Small intestine (tissue), 7 donors: ENCODE results near the gene TMEM95. TPM values are rescaled to one million over a fixed set of nuclear protein-coding genes. Genes with fewer than 3 reads are reported as not detected.
"Not testable (repeated sequence)": the region's sequence is repeated elsewhere in the genome, so short reads cannot be mapped to it uniquely, and the experiment has no call there.

ENCODE experiments used
- DNase-seq, 2 donors: peaks; one replicate each; pipeline versions ENCODE4 v3.0.0 to v3.0.0-alpha.2; 2013
- FAIRE-seq: peaks from 2 replicates; lab custom pipeline; 2012; peaks lifted over from hg19 to GRCh38; lab: Jason Lieb, UNC
- H3K27ac ChIP-seq, 3 donors: one replicate each; pipeline ENCODE4 v1.5.1; 2013; ENCODE audit warnings: low read length in 2 of 3, mild to moderate bottlenecking in 2 of 3, control low read depth in 1 of 3, inconsistent platforms in 1 of 3, low read depth in 1 of 3, moderate library complexity in 1 of 3
- H3K27me3 ChIP-seq, 3 donors: one replicate each; pipeline ENCODE4 v1.6.1; 2013; ENCODE audit warnings: low read length in 3 of 3, inconsistent platforms in 1 of 3; ENCODE audit not compliant: control insufficient read depth in 3 of 3, insufficient read depth in 3 of 3
- H3K36me3 ChIP-seq, 3 donors: one replicate each; pipeline ENCODE4 v1.6.1; 2013; ENCODE audit warnings: low read length in 3 of 3, inconsistent platforms in 1 of 3, low read depth in 1 of 3, mild to moderate bottlenecking in 1 of 3, moderate library complexity in 1 of 3; ENCODE audit not compliant: control insufficient read depth in 3 of 3, insufficient read depth in 2 of 3
- H3K4me1 ChIP-seq, 3 donors: one replicate each; pipeline ENCODE4 v1.6.1; 2013; ENCODE audit warnings: low read length in 2 of 3, inconsistent platforms in 1 of 3, low read depth in 1 of 3, mild to moderate bottlenecking in 1 of 3, moderate library complexity in 1 of 3; ENCODE audit not compliant: control insufficient read depth in 3 of 3, insufficient read depth in 2 of 3
- H3K4me3 ChIP-seq, 3 donors: one replicate each; pipeline ENCODE4 v1.5.1; 2013; ENCODE audit warnings: low read length in 3 of 3, control low read depth in 1 of 3, inconsistent platforms in 1 of 3, low read depth in 1 of 3, mild to moderate bottlenecking in 1 of 3, moderate library complexity in 1 of 3
- H3K9me3 ChIP-seq, 2 donors: one replicate each; pipeline ENCODE4 v1.6.1; 2013; ENCODE audit warnings: low read depth in 1 of 2, low read length in 1 of 2; ENCODE audit not compliant: control insufficient read depth in 2 of 2, insufficient read depth in 1 of 2
- WGBS, 3 donors: extraction: QIAGEN DNeasy Blood & Tissue Kit; methylation state at CpG; one replicate each; pipeline ENCODE4 v1.1.7; 2013; 5-methylcytosine and 5-hydroxymethylcytosine counted together
- polyA plus RNA-seq, 4 donors: library from polyadenylated mRNA; stranded (reverse) in 3 of 4; unstranded in 1 of 4; fragments of 200-250 nt in 3 of 4; fragments of 120-200 nt in 1 of 4; gene quantifications; one replicate each; pipeline versions ENCODE4 v1.2.1 to v1.2.3, GENCODE V29; 2013
- donor health status: healthy with polysubstance abuse.
- donor health status: control.
- donor health status: control.
- donor health status: Bipolar disorder and iron deficiency.
- donor health status: healthy.

TMEM95 gene
- polyA plus RNA-seq, 4 donors, result not detected

DNA sequence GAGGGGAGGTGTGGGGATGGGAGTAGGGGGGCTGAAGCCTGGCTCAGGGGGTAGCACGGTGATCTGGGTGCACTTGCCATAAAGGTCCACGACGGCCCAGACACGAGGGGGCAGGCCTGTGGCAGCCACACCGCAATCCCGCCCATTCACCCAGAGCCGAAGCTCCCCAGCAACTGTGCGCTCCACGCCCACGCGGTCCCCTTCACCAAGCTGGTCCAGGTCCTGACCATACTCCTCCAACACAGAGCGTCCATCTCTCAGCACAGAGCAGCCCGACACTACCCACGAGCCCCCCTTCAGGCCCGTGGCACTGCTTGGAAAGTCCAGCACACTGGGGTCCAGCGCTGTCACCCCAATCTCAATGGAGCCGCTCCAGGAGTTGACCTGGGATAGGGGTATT is 27.5 kb upstream of the TMEM95 start:
- Histone ChIP-seq H3K27me3 (peaks cover 0 to 5% (median 0%) of the 10 kb centered on the region in 3 donors), H3K4me3 (no peak overlapping the region), H3K36me3 (peaks cover 0 to 50% (median 7%) of the 10 kb centered on the region in 3 donors), H3K27ac (no peak overlapping the region), H3K9me3 (no peaks in the 10 kb centered on the region), H3K4me1 (peaks cover 0 to 16% (median 0%) of the 10 kb centered on the region in 3 donors)
- no peak for FAIRE-seq
- WGBS, 3 donors, result 84 to 88% (median 84%) methylated on average over 17 of the region's 17 CpGs
- no peak for DNase-seq

- peaks cover 0 to 16% (median 0%) of the 10 kb centered on the region in 3 donors for H3K4me1 ChIP-seq
- H3K4me3 ChIP-seq, result no peak overlapping the region
- DNase-seq (no peak), FAIRE-seq (no peak)
- peaks cover 0 to 45% (median 3%) of the 10 kb centered on the region in 3 donors for H3K36me3 ChIP-seq
- H3K27me3 ChIP-seq, result peaks cover 0 to 5% (median 0%) of the 10 kb centered on the region in 3 donors
- H3K9me3 ChIP-seq, result no peaks in the 10 kb centered on the region
- no peak overlapping the region for H3K27ac ChIP-seq
- WGBS, 3 donors, result 79 to 82% (median 81%) methylated on average over 1 of the region's 1 CpG
Observed at GRCh38 chr17:7328009-7328408, 26.9 kb upstream of the TMEM95 start.

- H3K27me3 ChIP-seq, result peaks cover 0 to 5% (median 0%) of the 10 kb centered on the region in 3 donors
- FAIRE-seq (no peak), DNase-seq (no peak)
- no peaks in the 10 kb centered on the region for H3K9me3 ChIP-seq
- 0% methylated on average over 49 to 50 of the region's 50 CpGs for WGBS, 3 donors
- peaks cover 0 to 16% (median 0%) of the 10 kb centered on the region in 3 donors for H3K4me1 ChIP-seq
- peak within 1 kb of the TSS; percentile 73 to 88 (median 84) for H3K27ac ChIP-seq
- H3K36me3 ChIP-seq, result peaks cover 0 to 36% (median 0%) of the 10 kb centered on the region in 3 donors
- H3K4me3 ChIP-seq, result peak within 1 kb of the TSS; percentile 69 to 84 (median 78)
Observed at GRCh38 chr17:7328840-7329373, 26.0 kb upstream of the TMEM95 start, which contains the start of gene NEURL4. TSS of gene NEURL4 (minus strand) at chr17:7329335. CDS start at chr17:7329312, 23 bp downstream.

DNA sequence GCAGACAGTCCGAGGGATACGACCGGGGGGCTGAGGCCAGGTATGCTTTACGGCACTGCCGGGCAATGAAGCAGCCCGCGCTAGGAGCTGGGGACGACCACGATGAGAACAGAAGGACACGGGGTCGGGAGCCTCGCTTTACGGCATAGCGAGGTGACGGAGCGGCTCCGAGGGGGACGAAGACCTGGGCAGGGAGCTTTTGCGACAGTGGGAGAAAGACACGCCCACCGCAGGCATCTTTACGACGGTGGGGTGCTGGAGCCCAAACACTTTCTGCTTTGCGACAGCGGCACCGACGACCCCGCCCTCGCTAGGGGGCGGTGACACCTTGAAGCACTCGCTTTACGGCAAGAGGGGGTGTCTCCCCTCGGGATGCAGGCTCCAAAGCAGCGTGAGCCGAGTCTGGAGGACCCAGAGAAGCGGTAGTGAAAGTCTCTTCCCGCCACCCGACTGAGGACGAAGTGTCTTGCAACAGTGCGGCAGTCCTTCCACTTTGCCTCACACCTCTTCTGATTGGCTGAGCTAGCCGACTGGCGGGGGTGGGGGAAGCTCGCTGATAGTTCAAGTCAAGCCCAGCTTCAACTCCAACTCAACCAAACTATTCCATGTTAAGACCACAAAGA is 25.5 kb upstream of the TMEM95 start:
- 0 to 1% (median 0%) methylated on average over 42 to 43 of the region's 43 CpGs for WGBS, 3 donors
- H3K27me3 ChIP-seq, result peaks cover 0 to 5% (median 0%) of the 10 kb centered on the region in 3 donors
- peaks cover 0 to 16% (median 0%) of the 10 kb centered on the region in 3 donors for H3K4me1 ChIP-seq
- H3K4me3 ChIP-seq, result peak overlapping the region; percentile 69 to 84 (median 78)
- no peaks in the 10 kb centered on the region for H3K9me3 ChIP-seq
- peak overlapping the region; percentile 73 to 88 (median 84) for H3K27ac ChIP-seq
- DNase-seq (peak; percentile 98 to 99), FAIRE-seq (no peak)
- H3K36me3 ChIP-seq, result peaks cover 0 to 30% (median 0%) of the 10 kb centered on the region in 3 donors

DNA sequence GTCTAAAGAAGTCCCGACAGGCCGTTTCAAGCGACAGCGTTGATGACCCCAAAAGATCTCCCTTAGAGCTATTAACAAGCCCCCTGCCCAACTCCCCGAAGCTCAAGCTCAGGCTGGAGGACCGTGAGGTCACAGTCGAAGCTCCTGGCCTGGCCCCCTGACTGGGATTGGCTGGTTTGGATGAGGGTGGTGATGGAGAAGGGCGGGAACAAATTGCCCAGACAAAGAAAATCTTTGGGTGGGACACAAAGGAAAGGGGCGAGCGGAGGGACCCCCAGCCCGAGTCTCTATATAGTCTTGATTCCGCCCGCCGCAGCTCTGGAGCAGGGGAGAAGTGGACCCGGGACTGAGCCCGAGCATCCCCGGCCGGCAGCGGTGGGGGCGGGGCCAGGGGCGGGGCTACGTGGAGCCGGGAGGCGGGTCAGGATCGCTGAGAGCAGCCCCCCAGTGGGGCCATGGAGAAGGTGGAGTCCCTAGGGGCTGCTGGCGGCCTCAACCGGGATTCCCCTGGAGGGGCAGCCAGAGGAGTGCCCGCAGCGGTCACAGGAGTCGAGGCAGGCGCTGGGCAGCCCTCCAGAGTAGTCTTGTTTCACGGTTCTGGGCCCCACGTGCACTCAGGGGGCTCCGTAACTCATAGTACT is 24.8 kb upstream of the TMEM95 start:
- Histone ChIP-seq H3K4me3 (peak overlapping the region; percentile 69 to 84 (median 78)), H3K9me3 (no peaks in the 10 kb centered on the region), H3K27me3 (peaks cover 0 to 5% (median 0%) of the 10 kb centered on the region in 3 donors), H3K4me1 (peaks cover 0 to 18% (median 0%) of the 10 kb centered on the region in 3 donors), H3K36me3 (peaks cover 0 to 24% (median 0%) of the 10 kb centered on the region in 3 donors), H3K27ac (peak overlapping the region; percentile 69 to 88 (median 84))
- no peak for FAIRE-seq
- DNase-seq, result peak in 1 of 2 donors; percentile 81
- WGBS, 3 donors, result 0 to 1% (median 1%) methylated on average over 26 to 34 of the region's 34 CpGs

- FAIRE-seq (no peak), DNase-seq (no peak)
- peak overlapping the region in 2 of 3 donors; percentile 69 to 84 for H3K4me3 ChIP-seq
- H3K27ac ChIP-seq, result peak overlapping the region in 2 of 3 donors; percentile 55 to 88
- H3K27me3 ChIP-seq, result peaks cover 0 to 5% (median 0%) of the 10 kb centered on the region in 3 donors
- H3K36me3 ChIP-seq, result peaks cover 0 to 19% (median 0%) of the 10 kb centered on the region in 3 donors
- H3K4me1 ChIP-seq, result peaks cover 0 to 18% (median 0%) of the 10 kb centered on the region in 3 donors
- H3K9me3 ChIP-seq, result no peaks in the 10 kb centered on the region
- WGBS, 3 donors, result 52 to 67% (median 59%) methylated on average over 13 of the region's 13 CpGs
Observed at GRCh38 chr17:7330638-7331015, 24.3 kb upstream of the TMEM95 start.

DNA sequence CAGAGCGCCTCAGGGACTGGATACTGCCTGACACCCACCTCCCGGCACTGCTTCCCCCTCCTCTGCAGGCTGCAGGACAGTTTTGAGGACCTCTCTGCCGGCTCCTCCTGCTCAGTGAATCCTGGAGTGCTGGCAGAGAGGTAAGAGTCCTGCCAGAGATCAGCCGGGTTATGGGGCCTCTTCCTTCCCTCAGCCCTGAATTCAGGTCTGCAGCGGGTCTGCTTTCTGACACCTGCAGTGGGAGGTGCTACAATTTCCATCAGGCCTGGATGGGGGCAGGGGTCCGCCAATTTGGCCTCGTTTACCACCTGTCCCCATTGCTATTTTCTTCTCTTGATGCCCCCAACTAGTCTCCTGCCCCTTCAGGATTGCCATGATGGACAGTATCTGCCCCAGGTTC is 22.8 kb upstream of the TMEM95 start:
- Histone ChIP-seq H3K27me3 (peaks cover 0 to 11% (median 0%) of the 10 kb centered on the region in 3 donors), H3K9me3 (no peaks in the 10 kb centered on the region), H3K4me1 (peaks cover 0 to 18% (median 0%) of the 10 kb centered on the region in 3 donors), H3K4me3 (no peak overlapping the region), H3K36me3 (peaks cover 0 to 4% (median 0%) of the 10 kb centered on the region in 3 donors), H3K27ac (peak overlapping the region in 1 of 3 donors; percentile 48)
- DNase-seq (no peak), FAIRE-seq (no peak)
- WGBS, 3 donors, result 50 to 61% (median 58%) methylated on average over 6 to 7 of the region's 7 CpGs

GRCh38 chr17:7332600-7333069 is 22.3 kb upstream of the TMEM95 start:
- not testable (repeated sequence) for H3K4me3 ChIP-seq, FAIRE-seq, H3K9me3 ChIP-seq, DNase-seq, H3K36me3 ChIP-seq
- WGBS, 3 donors, result 29 to 34% (median 34%) methylated on average over 14 of the region's 14 CpGs
- peaks cover 0 to 11% (median 0%) of the 10 kb centered on the region in 3 donors for H3K27me3 ChIP-seq
- H3K4me1 ChIP-seq, result peaks cover 0 to 18% (median 0%) of the 10 kb centered on the region in 3 donors
- peak overlapping the region in 1 of 3 donors; percentile 48 for H3K27ac ChIP-seq
